NT2/D1 (cell line): Measurements from ENCODE around the gene TMEM51.

ENCODE experiments used
- DNase-seq: peaks from one replicate; pipeline ENCODE4 v3.0.0-alpha.2; 2011; ENCODE audit warnings: low read depth, low spot score
- H3K27me3 ChIP-seq: 2 replicates; pipeline ENCODE4 v1.6.0; 2011; ENCODE audit warnings: mild to moderate bottlenecking; ENCODE audit not compliant: insufficient read length, insufficient read depth
- H3K36me3 ChIP-seq: 2 replicates; pipeline ENCODE4 v1.6.1; 2011; ENCODE audit warnings: mild to moderate bottlenecking, low read length, mixed read lengths; ENCODE audit not compliant: insufficient read depth, insufficient read length
- H3K4me1 ChIP-seq: 2 replicates; pipeline ENCODE4 v1.5.1; 2011; ENCODE audit not compliant: insufficient read depth, insufficient read length
- H3K4me3 ChIP-seq: 2 replicates; pipeline ENCODE4 v1.5.1; 2011; ENCODE audit warnings: low read depth; ENCODE audit not compliant: insufficient read length
- H3K9ac ChIP-seq: 2 replicates; pipeline ENCODE4 v1.6.0; 2011; ENCODE audit warnings: low read depth; ENCODE audit not compliant: insufficient read length
- H3K9me3 ChIP-seq: 2 replicates; pipeline ENCODE4 v1.5.1; 2011; ENCODE audit warnings: mild to moderate bottlenecking, low read length; ENCODE audit not compliant: insufficient read depth
- SUZ12 ChIP-seq: IDR thresholded peaks from 2 replicates; pipeline ENCODE4 v1.6.1; 2011; ENCODE audit not compliant: insufficient read length, insufficient read depth; ENCODE audit errors: extremely low read depth
- YY1 ChIP-seq: IDR thresholded peaks from 2 replicates; pipeline ENCODE4 v1.6.1; 2011; ENCODE audit not compliant: insufficient read length, insufficient read depth
- ZNF274 ChIP-seq: IDR thresholded peaks from 2 replicates; pipeline ENCODE4 v1.6.1; 2011; ENCODE audit warnings: mild to moderate bottlenecking, low read depth, low read length

Gene TMEM51

GRCh38 chr1:15137809-15138208, 15.7 kb upstream of the TMEM51 start:
- H3K4me1 ChIP-seq: no peaks in the 10 kb centered on the region
- no peaks in the 10 kb centered on the region for H3K36me3 ChIP-seq
- no peaks in the 10 kb centered on the region for H3K9me3 ChIP-seq
- TF ChIP-seq ZNF274 (no peak), SUZ12 (no peak), YY1 (no peak)
- H3K27me3 ChIP-seq: no peaks in the 10 kb centered on the region
- no peak for DNase-seq
- H3K9ac ChIP-seq: no peak overlapping the region
- no peak overlapping the region for H3K4me3 ChIP-seq

DNA sequence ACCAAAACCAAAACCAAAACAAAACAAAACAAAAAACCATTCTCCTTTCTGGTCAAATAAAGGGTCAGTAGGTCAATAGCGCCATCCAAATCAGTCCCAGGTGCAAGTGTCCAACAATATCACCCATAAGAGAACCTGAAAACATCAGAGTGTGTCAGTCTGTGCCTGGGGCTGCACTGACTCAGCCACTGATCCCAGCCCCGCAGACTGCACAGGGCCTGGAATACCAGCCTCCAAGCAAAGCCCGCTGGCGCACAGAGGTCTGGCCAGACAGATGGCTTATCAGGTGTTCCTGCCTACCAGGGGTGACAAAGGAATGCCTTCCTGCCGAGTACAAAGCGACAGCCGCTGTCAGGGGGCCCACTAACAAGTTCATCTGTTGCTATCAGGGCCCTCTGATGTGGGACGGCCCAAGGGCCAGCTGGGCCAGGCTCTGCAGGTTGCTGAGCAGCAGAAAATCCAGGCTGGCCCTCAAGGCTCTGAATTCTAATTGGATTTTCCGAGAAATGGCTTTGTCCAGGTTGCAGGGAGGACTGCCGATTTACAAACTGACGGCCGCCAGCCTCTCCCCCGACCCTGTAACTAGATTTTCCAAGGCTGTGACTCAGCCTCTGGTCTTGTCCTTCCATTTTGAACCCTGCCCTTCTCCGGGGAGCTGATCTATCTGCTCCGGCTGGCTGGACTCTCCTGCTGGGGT, 13.7 kb upstream of the TMEM51 start:
- no peak for DNase-seq
- TF ChIP-seq ZNF274: no peak
- TF ChIP-seq SUZ12: no peak
- no peak for TF ChIP-seq YY1
- H3K36me3 ChIP-seq: no peaks in the 10 kb centered on the region

GRCh38 chr1:15141935-15142539, 11.5 kb upstream of the TMEM51 start:
- no peaks in the 10 kb centered on the region for H3K27me3 ChIP-seq
- no peaks in the 10 kb centered on the region for H3K36me3 ChIP-seq
- H3K4me3 ChIP-seq: no peak overlapping the region
- no peak for TF ChIP-seq SUZ12
- no peak for TF ChIP-seq YY1
- TF ChIP-seq ZNF274: no peak
- H3K4me1 ChIP-seq: no peaks in the 10 kb centered on the region
- H3K9ac ChIP-seq: no peak overlapping the region
- no peak for DNase-seq
- H3K9me3 ChIP-seq: no peaks in the 10 kb centered on the region

More for the DNA sequence above, 13.7 kb upstream of the TMEM51 start:
- Histone ChIP-seq H3K4me1 (no peaks in the 10 kb centered on the region), H3K9ac (no peak overlapping the region), H3K4me3 (no peak overlapping the region), H3K27me3 (no peaks in the 10 kb centered on the region), H3K9me3 (no peaks in the 10 kb centered on the region)

GRCh38 chr1:15145327-15145726, 8.2 kb upstream of the TMEM51 start:
- DNase-seq: no peak
- H3K4me1 ChIP-seq: no peaks in the 10 kb centered on the region
- H3K4me3 ChIP-seq: no peak overlapping the region
- TF ChIP-seq ZNF274 (no peak), YY1 (no peak), SUZ12 (no peak)
- H3K27me3 ChIP-seq: peaks cover 1% of the 10 kb centered on the region
- H3K9ac ChIP-seq: no peak overlapping the region
- H3K9me3 ChIP-seq: no peaks in the 10 kb centered on the region
- no peaks in the 10 kb centered on the region for H3K36me3 ChIP-seq

- H3K27me3 ChIP-seq: peaks cover 6% of the 10 kb centered on the region
- no peaks in the 10 kb centered on the region for H3K36me3 ChIP-seq
- H3K4me3 ChIP-seq: no peak overlapping the region
- H3K9ac ChIP-seq: no peak overlapping the region
- H3K9me3 ChIP-seq: no peaks in the 10 kb centered on the region
- TF ChIP-seq SUZ12 (no peak), YY1 (no peak)
- DNase-seq: no peak
- H3K4me1 ChIP-seq: no peaks in the 10 kb centered on the region
These were observed 7.3 kb upstream of the TMEM51 start for GRCh38 chr1:15146142-15146680.

- no peak overlapping the region for H3K9ac ChIP-seq
- H3K27me3 ChIP-seq: peaks cover 6% of the 10 kb centered on the region
- no peaks in the 10 kb centered on the region for H3K9me3 ChIP-seq
- no peaks in the 10 kb centered on the region for H3K4me1 ChIP-seq
- TF ChIP-seq ZNF274: no peak
- no peak for TF ChIP-seq SUZ12
- TF ChIP-seq YY1: no peak
- H3K36me3 ChIP-seq: no peaks in the 10 kb centered on the region
- H3K4me3 ChIP-seq: no peak overlapping the region
- DNase-seq: no peak
These were observed 6.6 kb upstream of the TMEM51 start for GRCh38 chr1:15146971-15147376.

DNA sequence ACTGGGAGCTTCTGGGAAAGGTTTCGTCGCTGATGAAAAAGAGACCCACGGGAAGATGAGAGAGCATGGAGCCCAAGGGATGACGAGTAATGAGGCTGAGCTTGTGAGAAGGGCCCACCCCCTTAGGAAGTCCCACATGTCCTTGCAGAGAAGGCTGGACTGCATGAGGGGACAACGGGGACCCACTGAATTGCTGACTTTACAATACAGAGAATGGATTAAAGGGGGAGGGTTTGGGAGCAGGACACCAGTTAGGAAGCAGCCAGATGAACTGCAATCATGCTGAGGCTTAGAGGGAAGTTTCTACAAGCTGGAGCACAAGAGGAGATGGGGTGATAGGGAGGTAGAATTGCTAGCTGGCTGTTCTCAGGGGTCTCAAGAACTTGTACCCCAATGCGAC, 5.5 kb upstream of the TMEM51 start:
- DNase-seq: no peak
- TF ChIP-seq YY1: no peak
- H3K4me1 ChIP-seq: no peaks in the 10 kb centered on the region
- H3K9ac ChIP-seq: no peak overlapping the region
- H3K4me3 ChIP-seq: no peak overlapping the region
- H3K9me3 ChIP-seq: no peaks in the 10 kb centered on the region
- peaks cover 6% of the 10 kb centered on the region for H3K27me3 ChIP-seq
- H3K36me3 ChIP-seq: no peaks in the 10 kb centered on the region

DNA sequence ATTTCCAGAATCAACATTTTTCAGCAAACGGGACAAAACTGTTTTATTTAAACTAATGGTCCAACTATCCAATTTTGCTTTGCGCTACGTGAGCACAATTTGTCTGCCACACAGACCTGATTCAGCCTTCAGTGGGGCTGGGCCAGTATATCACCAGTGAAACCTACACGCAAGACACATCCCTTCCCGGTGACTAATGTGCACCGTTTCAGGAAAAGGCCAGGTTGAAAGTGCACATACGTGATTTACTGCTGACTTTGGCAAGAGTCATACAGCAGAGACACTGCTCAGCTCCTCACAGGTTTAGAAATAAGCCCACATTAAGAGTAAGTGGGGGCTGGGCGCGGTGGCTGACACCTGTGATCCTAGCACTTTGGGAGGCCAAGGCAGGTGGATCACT, 5.1 kb upstream of the TMEM51 start:
- Histone ChIP-seq H3K36me3 (no peaks in the 10 kb centered on the region), H3K9ac (no peak overlapping the region), H3K4me3 (no peak overlapping the region), H3K4me1 (no peaks in the 10 kb centered on the region), H3K27me3 (peaks cover 6% of the 10 kb centered on the region), H3K9me3 (no peaks in the 10 kb centered on the region)
- DNase-seq: no peak
- TF ChIP-seq ZNF274: no peak
- TF ChIP-seq YY1: no peak
- TF ChIP-seq SUZ12: no peak
